Type B pancreatic cell (in vitro differentiated cells): ENCODE results near the gene USP44. TPM values are rescaled to one million over a fixed set of nuclear protein-coding genes. Genes with fewer than 3 reads are reported as not detected.

Experiments
- DNase-seq: peaks from one replicate; pipeline ENCODE4 v3.0.0; 2021; ENCODE audit warnings: mixed read lengths; ENCODE audit not compliant: unreplicated experiment; ENCODE audit errors: extremely low spot score
- H3K27ac Mint-ChIP-seq: 2 replicates; pipeline ENCODE4 v1.8.0; 2021; ENCODE audit warnings: mild to moderate bottlenecking, mixed read lengths
- H3K27me3 Mint-ChIP-seq: 2 replicates; pipeline ENCODE4 v1.8.0; 2021; ENCODE audit warnings: mixed read lengths
- H3K36me3 Mint-ChIP-seq: 2 replicates; pipeline ENCODE4 v1.8.0; 2021; ENCODE audit warnings: mixed read lengths
- H3K4me1 Mint-ChIP-seq: one replicate; pipeline ENCODE4 v1.8.0; 2021; ENCODE audit warnings: mixed read lengths; ENCODE audit not compliant: unreplicated experiment
- H3K4me3 Mint-ChIP-seq: 2 replicates; pipeline ENCODE4 v1.8.0; 2021; ENCODE audit warnings: mild to moderate bottlenecking, mixed read lengths
- H3K9me3 Mint-ChIP-seq: 2 replicates; pipeline ENCODE4 v1.8.0; 2021; ENCODE audit warnings: mixed read lengths
- total RNA-seq: library from RNA; stranded (reverse); gene quantifications from 2 replicates; pipeline ENCODE4 v1.2.1, GENCODE V29; 2021; ENCODE audit warnings: low replicate concordance
- TF ChIP-seq, protein P1 (sequence below): fragments of 200-600 bp; sonication (generic); conservative IDR thresholded peaks from 2 replicates; pipeline ENCODE4 v1.5.0; 2021; ENCODE audit warnings: antibody characterized with exemption, mild to moderate bottlenecking

The USP44 gene
- total RNA-seq, 1 donor from 2014 or later, result 0.80 TPM

DNA sequence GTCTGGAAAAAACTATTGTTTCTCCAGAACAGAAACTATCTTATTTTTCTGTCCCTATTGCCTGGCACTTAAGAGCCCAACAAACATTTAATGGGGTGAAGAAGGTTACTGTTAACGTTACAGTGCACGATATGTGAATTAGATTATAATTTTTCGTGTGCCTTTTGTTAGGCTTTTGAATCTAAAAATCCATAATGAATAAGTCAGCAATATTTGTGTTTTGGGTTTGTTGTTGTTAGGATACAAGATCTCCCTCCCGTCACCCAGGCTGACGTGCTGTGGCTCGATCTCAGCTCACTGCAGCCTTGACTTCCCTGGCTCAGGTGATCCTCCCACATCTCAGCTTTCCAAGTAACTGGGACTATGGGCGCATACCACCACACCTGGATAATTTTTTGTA is 69.4 kb downstream of the USP44 start:
- no peaks in the 10 kb centered on the region for H3K27me3 Mint-ChIP-seq
- TF ChIP-seq, protein P1, sequence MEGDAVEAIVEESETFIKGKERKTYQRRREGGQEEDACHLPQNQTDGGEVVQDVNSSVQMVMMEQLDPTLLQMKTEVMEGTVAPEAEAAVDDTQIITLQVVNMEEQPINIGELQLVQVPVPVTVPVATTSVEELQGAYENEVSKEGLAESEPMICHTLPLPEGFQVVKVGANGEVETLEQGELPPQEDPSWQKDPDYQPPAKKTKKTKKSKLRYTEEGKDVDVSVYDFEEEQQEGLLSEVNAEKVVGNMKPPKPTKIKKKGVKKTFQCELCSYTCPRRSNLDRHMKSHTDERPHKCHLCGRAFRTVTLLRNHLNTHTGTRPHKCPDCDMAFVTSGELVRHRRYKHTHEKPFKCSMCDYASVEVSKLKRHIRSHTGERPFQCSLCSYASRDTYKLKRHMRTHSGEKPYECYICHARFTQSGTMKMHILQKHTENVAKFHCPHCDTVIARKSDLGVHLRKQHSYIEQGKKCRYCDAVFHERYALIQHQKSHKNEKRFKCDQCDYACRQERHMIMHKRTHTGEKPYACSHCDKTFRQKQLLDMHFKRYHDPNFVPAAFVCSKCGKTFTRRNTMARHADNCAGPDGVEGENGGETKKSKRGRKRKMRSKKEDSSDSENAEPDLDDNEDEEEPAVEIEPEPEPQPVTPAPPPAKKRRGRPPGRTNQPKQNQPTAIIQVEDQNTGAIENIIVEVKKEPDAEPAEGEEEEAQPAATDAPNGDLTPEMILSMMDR, result no peak
- DNase-seq, result no peak
- H3K36me3 Mint-ChIP-seq, result peaks cover 43% of the 10 kb centered on the region
- no peak overlapping the region for H3K27ac Mint-ChIP-seq
- H3K4me1 Mint-ChIP-seq, result peaks cover 14% of the 10 kb centered on the region
- H3K4me3 Mint-ChIP-seq, result no peak overlapping the region
- H3K9me3 Mint-ChIP-seq, result no peaks in the 10 kb centered on the region

DNA sequence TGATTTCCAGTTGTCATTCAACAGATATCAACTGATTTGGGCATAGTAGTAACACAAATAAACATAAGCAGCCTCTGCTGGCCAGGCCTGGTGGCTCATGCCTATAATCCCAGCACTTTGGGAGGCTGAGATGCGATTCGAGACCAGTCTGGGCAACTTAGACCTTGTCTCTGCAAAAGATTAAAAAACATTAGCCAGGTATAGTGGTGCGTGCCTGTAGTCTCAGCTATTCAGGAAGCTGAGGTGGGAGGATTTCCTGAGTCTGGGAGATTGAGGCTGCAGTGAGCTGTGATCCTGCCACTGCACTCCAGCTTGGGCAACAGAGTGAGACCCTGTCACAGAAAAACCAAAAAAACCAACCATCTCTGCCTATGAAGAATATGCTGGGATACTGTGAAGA is 70.2 kb downstream of the USP44 start:
- H3K27ac Mint-ChIP-seq, result no peak overlapping the region
- no peak for DNase-seq
- TF ChIP-seq, protein P1, result peak; percentile 25
- no peaks in the 10 kb centered on the region for H3K9me3 Mint-ChIP-seq
- no peak overlapping the region for H3K4me3 Mint-ChIP-seq
- no peaks in the 10 kb centered on the region for H3K27me3 Mint-ChIP-seq
- H3K4me1 Mint-ChIP-seq, result peaks cover 14% of the 10 kb centered on the region
- peaks cover 44% of the 10 kb centered on the region for H3K36me3 Mint-ChIP-seq

DNA sequence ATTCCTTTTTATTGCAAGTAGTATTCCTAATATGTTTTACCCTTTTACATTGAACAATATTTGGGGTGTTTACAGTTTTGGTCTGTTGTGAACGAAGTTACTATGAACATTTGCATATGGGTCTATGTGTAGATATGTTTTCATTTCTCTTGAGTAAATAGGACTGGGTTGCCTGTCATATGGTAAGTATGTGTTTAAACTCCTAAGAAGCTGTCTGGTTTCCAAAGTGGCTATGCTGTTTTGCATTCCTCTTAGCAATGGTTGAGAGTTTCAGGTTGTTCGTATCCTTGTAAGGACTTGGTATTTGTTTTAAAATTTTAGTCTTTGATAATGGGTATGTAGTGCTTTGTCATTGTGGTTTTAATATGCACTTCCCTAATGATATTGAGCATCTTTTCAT is 71.0 kb downstream of the USP44 start:
- no peaks in the 10 kb centered on the region for H3K27me3 Mint-ChIP-seq
- H3K4me1 Mint-ChIP-seq, result peaks cover 22% of the 10 kb centered on the region

DNA sequence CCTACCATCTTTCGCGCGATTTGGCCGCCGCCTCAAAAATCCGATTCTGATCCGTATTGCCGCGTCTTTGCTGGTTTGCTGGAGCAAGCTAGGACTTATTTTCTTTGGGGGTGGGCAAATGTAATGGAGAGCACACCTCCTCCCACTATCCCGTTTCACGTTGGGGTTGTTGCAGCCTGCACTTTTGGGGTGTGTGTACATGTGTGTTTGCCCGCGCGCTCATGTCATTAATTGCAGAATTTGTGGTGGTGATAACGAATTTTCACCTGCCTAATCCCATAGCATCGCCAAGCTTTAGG is 76.7 kb downstream of the USP44 start:
- Mint-ChIP-seq H3K27me3 (no peaks in the 10 kb centered on the region), H3K9me3 (no peaks in the 10 kb centered on the region), H3K4me1 (peaks cover 18% of the 10 kb centered on the region), H3K36me3 (peaks cover 29% of the 10 kb centered on the region), H3K4me3 (peak overlapping the region; percentile 100), H3K27ac (peak overlapping the region; percentile 95)
- TF ChIP-seq, protein P1, result no peak
- no peak for DNase-seq

More for the DNA sequence above, 71.0 kb downstream of the USP44 start:
- TF ChIP-seq, protein P1, result no peak
- Mint-ChIP-seq H3K27ac (no peak overlapping the region), H3K36me3 (peaks cover 46% of the 10 kb centered on the region), H3K4me3 (no peak overlapping the region), H3K9me3 (no peaks in the 10 kb centered on the region)
- no peak for DNase-seq

DNA sequence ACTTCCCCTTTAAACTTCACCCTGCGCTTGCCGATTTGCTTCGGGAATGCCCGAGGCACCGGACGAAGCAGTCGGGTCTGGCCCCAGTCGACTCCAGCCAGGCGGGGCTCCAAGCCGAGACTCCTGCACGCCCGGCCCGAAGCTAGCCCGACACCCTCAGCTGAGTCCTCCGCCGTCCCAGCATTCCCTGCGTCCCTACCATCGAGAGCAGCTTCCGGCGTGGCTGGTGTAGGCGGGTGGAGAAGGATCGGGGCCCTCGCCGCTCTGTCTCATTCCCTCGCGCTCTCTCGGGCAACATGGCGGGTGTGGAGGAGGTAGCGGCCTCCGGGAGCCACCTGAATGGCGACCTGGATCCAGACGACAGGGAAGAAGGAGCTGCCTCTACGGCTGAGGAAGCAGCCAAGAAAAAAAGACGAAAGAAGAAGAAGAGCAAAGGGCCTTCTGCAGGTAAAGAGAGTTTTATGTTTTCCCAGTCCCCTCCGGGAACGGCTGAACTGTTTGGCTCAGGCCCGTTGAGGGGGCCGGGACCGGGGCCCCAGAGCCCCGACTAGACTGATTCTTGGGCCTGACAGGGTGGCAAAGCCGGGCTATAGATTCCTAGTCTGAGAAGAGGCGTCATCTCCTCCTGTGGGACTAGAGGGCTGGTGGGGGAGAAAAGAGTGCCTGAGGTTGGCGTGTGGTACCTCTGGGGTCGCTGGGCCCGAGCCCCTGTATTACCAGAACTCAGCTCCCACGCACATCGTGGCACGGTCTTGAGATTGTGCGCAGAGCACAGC is 77.2 kb downstream of the USP44 start, which contains the start of gene METAP2:
Gene METAP2, plus strand, starts transcription at position 269 of the 776 bp plus-strand sequence. Its CDS starts 28 bp downstream, at position 297.
- peak within 1 kb of the TSS; percentile 95 for H3K27ac Mint-ChIP-seq
- no peaks in the 10 kb centered on the region for H3K27me3 Mint-ChIP-seq
- TF ChIP-seq, protein P1, result no peak
- H3K4me1 Mint-ChIP-seq, result peaks cover 15% of the 10 kb centered on the region
- H3K4me3 Mint-ChIP-seq, result peak within 1 kb of the TSS; percentile 100
- DNase-seq, result peak; percentile 96
- peaks cover 26% of the 10 kb centered on the region for H3K36me3 Mint-ChIP-seq
- no peaks in the 10 kb centered on the region for H3K9me3 Mint-ChIP-seq
